ENCODE results near the gene DSTN. TPM values are rescaled to one million over a fixed set of nuclear protein-coding genes. Genes with fewer than 3 reads are reported as not detected.

Gene DSTN
- total and polyA plus RNA-seq, 2 donors (not counting 3 experiments of a cell fraction or from before 2014, with no cell fraction given), result 66.1 to 300 TPM

GRCh38 chr20:17601957-17602356 is 32.1 kb downstream of the DSTN start:
- TF ChIP-seq JUN (IDR thresholded peaks at IDR 0.05; ENCODE audit: borderline replicate concordance, insufficient read depth, insufficient read length, low read depth) (no peak), MYC (IDR thresholded peaks at IDR 0.05; ENCODE audit: low read depth, low read length) (no peak), POLR2AphosphoS5 (IDR thresholded peaks at IDR 0.05; ENCODE audit: insufficient read depth, low read depth, low read length) (no peak), FOS (IDR thresholded peaks at IDR 0.05; ENCODE audit: borderline replicate concordance, insufficient read depth, low read length) (no peak), POLR2A (IDR thresholded peaks at IDR 0.05; ENCODE audit: low read depth, low read length) (no peak), MAX (IDR thresholded peaks at IDR 0.05; ENCODE audit: insufficient read depth, insufficient read length) (no peak), EZH2 (IDR thresholded peaks at IDR 0.05; ENCODE audit: borderline replicate concordance, low read depth, low read length, severe bottlenecking) (no peak), CTCF (IDR thresholded peaks at IDR 0.05; ENCODE audit: extremely low read depth in 1 of 2, insufficient read depth in 1 of 2, low read depth in 1 of 2, low read length in 2 of 2) (no peak), GATA2 (IDR thresholded peaks at IDR 0.05; ENCODE audit: insufficient read depth, insufficient read length, low read depth, low read length) (no peak)
- intact Hi-C loops (cut with micrococcal nuclease) (no loop called here), dilution Hi-C loops (cut with MboI; ENCODE audit: extremely low pct_ligation_motif_present, low sequenced_read_pairs) (no loop called here)
- Histone ChIP-seq H3K9ac (replicated peaks; ENCODE audit: extremely low read depth, insufficient read depth, low read length) (no peak overlapping the region), H3K27me3 (ENCODE audit: control insufficient read depth in 2 of 2, insufficient read depth in 2 of 2, low read length in 2 of 2) (no peaks in the 10 kb centered on the region), H3K4me3 (replicated peaks in 1 of 3; ENCODE audit: insufficient read depth in 1 of 3, low read depth in 1 of 3, low read length in 3 of 3) (no peak overlapping the region), H3K27ac (ENCODE audit: insufficient read depth, low read depth, low read length) (no peak overlapping the region), H4K20me1 (replicated peaks; ENCODE audit: control insufficient read depth, extremely low read depth, insufficient read depth, low read length) (peaks cover 17% of the 10 kb centered on the region), H3K36me3 (ENCODE audit: control insufficient read depth in 2 of 2, extremely low read depth in 1 of 2, insufficient read depth in 2 of 2, low read length in 2 of 2) (peaks cover 6 to 7% of the 10 kb centered on the region in 2 experiments), H3K9me3 (replicated peaks; ENCODE audit: control insufficient read depth, insufficient read depth, low read length) (no peaks in the 10 kb centered on the region), H3K4me1 (ENCODE audit: control insufficient read depth, extremely low read depth, insufficient read depth, low read length) (no peaks in the 10 kb centered on the region), H3K9me1 (replicated peaks; ENCODE audit: control insufficient read depth, extremely low read depth, insufficient read depth, low read length) (no peaks in the 10 kb centered on the region), H3K79me2 (ENCODE audit: control insufficient read depth, insufficient read depth, low read length) (peaks cover 64% of the 10 kb centered on the region), H3K4me2 (ENCODE audit: insufficient read depth, low read length) (no peak overlapping the region), H2AFZ (ENCODE audit: low read depth, low read length) (no peak overlapping the region)
- ChIA-PET POLR2A (no interaction called here), CTCF (interaction anchor here (1.0 to 2.4 kb wide), 10 partner anchors 8 to 98 kb away, joined by 3 to 11 read pairs (median 4); no protein-coding TSS in a partner anchor)
- no TSS peak for BruUV-seq (replicated peaks)
- DNase-seq (ENCODE audit: low read depth, low spot score), result no peak
- FAIRE-seq, result no peak

Data from endothelial cell of umbilical vein (primary cell).